HepG2 (cell line): ENCODE measurements around the gene FAM168A.

Experiments
- CTCF ChIP-seq: sonication (generic); formaldehyde crosslinking; IDR thresholded peaks from 2 replicates; pipeline ENCODE4 v1.5.0; 2020; ENCODE audit warnings: mild to moderate bottlenecking, missing genetic modification reagents, moderate library complexity
- ETV6 ChIP-seq: sonication (generic); formaldehyde crosslinking; conservative IDR thresholded peaks from 2 replicates; pipeline ENCODE4 v1.4.0; 2020; ENCODE audit warnings: missing genetic modification reagents
- GLI4 ChIP-seq: sonication (generic); formaldehyde crosslinking; IDR thresholded peaks from 2 replicates; pipeline ENCODE4 v1.5.1; 2020; ENCODE audit warnings: missing genetic modification reagents, mild to moderate bottlenecking, moderate library complexity, borderline replicate concordance
- REST ChIP-seq, 2 experiments: IDR thresholded peaks; 2 replicates each; pipeline ENCODE4 v1.6.1; 2011 to 2012; ENCODE audit warnings: low read length in 2 of 2, borderline replicate concordance in 1 of 2, low read depth in 1 of 2, mild to moderate bottlenecking in 1 of 2, moderate library complexity in 1 of 2
- SIN3A ChIP-seq: IDR thresholded peaks from 2 replicates; pipeline ENCODE4 v1.6.1; 2011; ENCODE audit warnings: low read depth, mild to moderate bottlenecking, control low read depth, low read length, borderline replicate concordance
- ZC3H4 ChIP-seq: sonication (generic); formaldehyde crosslinking; IDR thresholded peaks from 2 replicates; pipeline ENCODE4 v1.4.0; 2020; ENCODE audit warnings: missing genetic modification reagents, borderline replicate concordance
- ZFP91 ChIP-seq: sonication (generic); formaldehyde crosslinking; IDR thresholded peaks from 2 replicates; pipeline ENCODE4 v1.9.0; 2022; ENCODE audit warnings: missing genetic modification reagents, mild to moderate bottlenecking, borderline replicate concordance
- ZNF143 ChIP-seq: sonication (generic); formaldehyde crosslinking; IDR thresholded peaks from 2 replicates; pipeline ENCODE4 v1.4.0; 2020; ENCODE audit warnings: missing genetic modification reagents
- ZNF337 ChIP-seq: sonication (generic); formaldehyde crosslinking; IDR thresholded peaks from 2 replicates; pipeline ENCODE4 v1.5.1; 2020; ENCODE audit warnings: missing genetic modification reagents, low read depth, mild to moderate bottlenecking, borderline replicate concordance
- ZNF569 ChIP-seq: sonication (generic); formaldehyde crosslinking; IDR thresholded peaks from 2 replicates; pipeline ENCODE4 v1.5.0; 2020; ENCODE audit warnings: mild to moderate bottlenecking, missing genetic modification reagents, moderate library complexity, borderline replicate concordance
- TF ChIP-seq, protein P1 (sequence below): sonication (generic); formaldehyde crosslinking; IDR thresholded peaks from 2 replicates; pipeline ENCODE4 v1.9.0; 2021; ENCODE audit warnings: missing genetic modification reagents, borderline replicate concordance

GRCh38 chr11:73397468-73398131 lies 200.3 kb downstream of the FAM168A start:
- TF ChIP-seq, protein P1, sequence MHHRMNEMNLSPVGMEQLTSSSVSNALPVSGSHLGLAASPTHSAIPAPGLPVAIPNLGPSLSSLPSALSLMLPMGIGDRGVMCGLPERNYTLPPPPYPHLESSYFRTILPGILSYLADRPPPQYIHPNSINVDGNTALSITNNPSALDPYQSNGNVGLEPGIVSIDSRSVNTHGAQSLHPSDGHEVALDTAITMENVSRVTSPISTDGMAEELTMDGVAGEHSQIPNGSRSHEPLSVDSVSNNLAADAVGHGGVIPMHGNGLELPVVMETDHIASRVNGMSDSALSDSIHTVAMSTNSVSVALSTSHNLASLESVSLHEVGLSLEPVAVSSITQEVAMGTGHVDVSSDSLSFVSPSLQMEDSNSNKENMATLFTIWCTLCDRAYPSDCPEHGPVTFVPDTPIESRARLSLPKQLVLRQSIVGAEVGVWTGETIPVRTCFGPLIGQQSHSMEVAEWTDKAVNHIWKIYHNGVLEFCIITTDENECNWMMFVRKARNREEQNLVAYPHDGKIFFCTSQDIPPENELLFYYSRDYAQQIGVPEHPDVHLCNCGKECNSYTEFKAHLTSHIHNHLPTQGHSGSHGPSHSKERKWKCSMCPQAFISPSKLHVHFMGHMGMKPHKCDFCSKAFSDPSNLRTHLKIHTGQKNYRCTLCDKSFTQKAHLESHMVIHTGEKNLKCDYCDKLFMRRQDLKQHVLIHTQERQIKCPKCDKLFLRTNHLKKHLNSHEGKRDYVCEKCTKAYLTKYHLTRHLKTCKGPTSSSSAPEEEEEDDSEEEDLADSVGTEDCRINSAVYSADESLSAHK (CRISPR knock-in tag), result no peak
- TF ChIP-seq ZC3H4 (CRISPR knock-in tag), result no peak
- no peak for TF ChIP-seq SIN3A
- TF ChIP-seq REST (IDR thresholded peaks at IDR 0.05; ENCODE audit: borderline replicate concordance in 1 of 2, low read depth in 1 of 2, low read length in 2 of 2), result no peak
- TF ChIP-seq ZFP91 (CRISPR knock-in tag), result no peak
- TF ChIP-seq ZNF143, result no peak
- no peak for TF ChIP-seq ZNF337 (CRISPR knock-in tag)
- no peak for TF ChIP-seq ZNF569 (CRISPR knock-in tag)
- no peak for TF ChIP-seq ETV6 (CRISPR knock-in tag)
- TF ChIP-seq GLI4 (CRISPR knock-in tag), result no peak
- TF ChIP-seq CTCF (CRISPR knock-in tag), result no peak
